Stimulated activated naive CD8-positive, alpha-beta T cell treated with anti-CD3 and anti-CD28 coated beads, Interleukin-15, Interleukin-2, amounts not matched to agents 100 ng/mL and 50 ng/mL, for 24 hours (primary cell): Measurements from ENCODE around the gene AREL1.

ENCODE experiments used
- H3K27ac Mint-ChIP-seq: one replicate; pipeline ENCODE4 v1.8.0; 2021; ENCODE audit warnings: mild to moderate bottlenecking, mixed read lengths
- H3K27me3 Mint-ChIP-seq: one replicate; pipeline ENCODE4 v1.8.0; 2021; ENCODE audit warnings: mixed read lengths
- H3K36me3 Mint-ChIP-seq: one replicate; pipeline ENCODE4 v1.8.0; 2021; ENCODE audit warnings: low read depth, mixed read lengths
- H3K4me1 Mint-ChIP-seq: one replicate; pipeline ENCODE4 v1.8.0; 2021; ENCODE audit warnings: low read depth, mixed read lengths
- H3K4me3 Mint-ChIP-seq: one replicate; pipeline ENCODE4 v1.8.0; 2021; ENCODE audit warnings: mild to moderate bottlenecking, mixed read lengths
- H3K9me3 Mint-ChIP-seq: one replicate; pipeline ENCODE4 v1.8.0; 2021; ENCODE audit warnings: mixed read lengths

The AREL1 gene

GRCh38 chr14:74656964-74657363 lies 55.9 kb downstream of the AREL1 start:
- Mint-ChIP-seq H3K27ac (no peak overlapping the region), H3K4me3 (no peak overlapping the region), H3K4me1 (peaks cover 3% of the 10 kb centered on the region), H3K9me3 (no peaks in the 10 kb centered on the region), H3K27me3 (no peaks in the 10 kb centered on the region), H3K36me3 (peaks cover 31% of the 10 kb centered on the region)

- peaks cover 23% of the 10 kb centered on the region for H3K36me3 Mint-ChIP-seq
- peaks cover 9% of the 10 kb centered on the region for H3K4me1 Mint-ChIP-seq
- H3K27ac Mint-ChIP-seq = no peak overlapping the region
- H3K27me3 Mint-ChIP-seq = no peaks in the 10 kb centered on the region
- no peak overlapping the region for H3K4me3 Mint-ChIP-seq
- H3K9me3 Mint-ChIP-seq = no peaks in the 10 kb centered on the region
Observed at GRCh38 chr14:74655599-74656395, 57.1 kb downstream of the AREL1 start.

- H3K27me3 Mint-ChIP-seq = no peaks in the 10 kb centered on the region
- no peak overlapping the region for H3K4me3 Mint-ChIP-seq
- H3K36me3 Mint-ChIP-seq = peaks cover 19% of the 10 kb centered on the region
- H3K27ac Mint-ChIP-seq = no peak overlapping the region
- H3K9me3 Mint-ChIP-seq = no peaks in the 10 kb centered on the region
- H3K4me1 Mint-ChIP-seq = peaks cover 9% of the 10 kb centered on the region
Observed at GRCh38 chr14:74654931-74655330, 57.9 kb downstream of the AREL1 start.

- Mint-ChIP-seq H3K4me3 (no peak overlapping the region), H3K27me3 (no peaks in the 10 kb centered on the region), H3K9me3 (no peaks in the 10 kb centered on the region), H3K36me3 (peaks cover 12% of the 10 kb centered on the region), H3K27ac (no peak overlapping the region), H3K4me1 (peaks cover 9% of the 10 kb centered on the region)
Observed at GRCh38 chr14:74653386-74654138, 59.3 kb downstream of the AREL1 start.

GRCh38 chr14:74652541-74652940 lies 60.3 kb downstream of the AREL1 start:
- peaks cover 9% of the 10 kb centered on the region for H3K4me1 Mint-ChIP-seq
- H3K4me3 Mint-ChIP-seq = no peak overlapping the region
- no peaks in the 10 kb centered on the region for H3K27me3 Mint-ChIP-seq
- H3K9me3 Mint-ChIP-seq = no peaks in the 10 kb centered on the region
- H3K27ac Mint-ChIP-seq = no peak overlapping the region
- peaks cover 12% of the 10 kb centered on the region for H3K36me3 Mint-ChIP-seq

GRCh38 chr14:74650927-74651686 lies 61.8 kb downstream of the AREL1 start:
- no peak overlapping the region for H3K27ac Mint-ChIP-seq

GRCh38 chr14:74649673-74650072 lies 63.2 kb downstream of the AREL1 start:
- H3K27ac Mint-ChIP-seq = no peak overlapping the region
- H3K4me3 Mint-ChIP-seq = no peak overlapping the region
- H3K4me1 Mint-ChIP-seq = peaks cover 6% of the 10 kb centered on the region
- H3K27me3 Mint-ChIP-seq = no peaks in the 10 kb centered on the region
- no peaks in the 10 kb centered on the region for H3K9me3 Mint-ChIP-seq
- H3K36me3 Mint-ChIP-seq = no peaks in the 10 kb centered on the region

More at GRCh38 chr14:74650927-74651686, 61.8 kb downstream of the AREL1 start:
- peaks cover 9% of the 10 kb centered on the region for H3K4me1 Mint-ChIP-seq
- H3K4me3 Mint-ChIP-seq = no peak overlapping the region
- H3K27me3 Mint-ChIP-seq = no peaks in the 10 kb centered on the region
- H3K36me3 Mint-ChIP-seq = peaks cover 6% of the 10 kb centered on the region
- no peaks in the 10 kb centered on the region for H3K9me3 Mint-ChIP-seq

GRCh38 chr14:74649167-74649566 lies 63.7 kb downstream of the AREL1 start:
- Mint-ChIP-seq H3K36me3 (no peaks in the 10 kb centered on the region), H3K9me3 (no peaks in the 10 kb centered on the region), H3K27ac (no peak overlapping the region), H3K4me3 (no peak overlapping the region), H3K4me1 (peaks cover 6% of the 10 kb centered on the region), H3K27me3 (no peaks in the 10 kb centered on the region)

GRCh38 chr14:74648601-74649000 lies 64.3 kb downstream of the AREL1 start:
- H3K4me3 Mint-ChIP-seq = no peak overlapping the region

GRCh38 chr14:74647678-74648461 lies 65.0 kb downstream of the AREL1 start:
- Mint-ChIP-seq H3K4me1 (peaks cover 6% of the 10 kb centered on the region), H3K4me3 (no peak overlapping the region), H3K9me3 (no peaks in the 10 kb centered on the region), H3K27ac (no peak overlapping the region), H3K36me3 (no peaks in the 10 kb centered on the region), H3K27me3 (no peaks in the 10 kb centered on the region)

More at GRCh38 chr14:74648601-74649000, 64.3 kb downstream of the AREL1 start:
- peaks cover 6% of the 10 kb centered on the region for H3K4me1 Mint-ChIP-seq
- no peak overlapping the region for H3K27ac Mint-ChIP-seq
- no peaks in the 10 kb centered on the region for H3K36me3 Mint-ChIP-seq
- no peaks in the 10 kb centered on the region for H3K27me3 Mint-ChIP-seq
- no peaks in the 10 kb centered on the region for H3K9me3 Mint-ChIP-seq

GRCh38 chr14:74647061-74647677 lies 65.7 kb downstream of the AREL1 start:
- Mint-ChIP-seq H3K27ac (no peak overlapping the region), H3K4me1 (peaks cover 6% of the 10 kb centered on the region), H3K36me3 (no peaks in the 10 kb centered on the region), H3K27me3 (no peaks in the 10 kb centered on the region), H3K9me3 (no peaks in the 10 kb centered on the region), H3K4me3 (no peak overlapping the region)

- H3K36me3 Mint-ChIP-seq = no peaks in the 10 kb centered on the region
- no peaks in the 10 kb centered on the region for H3K4me1 Mint-ChIP-seq
- H3K4me3 Mint-ChIP-seq = no peak overlapping the region
- no peak overlapping the region for H3K27ac Mint-ChIP-seq
- no peaks in the 10 kb centered on the region for H3K27me3 Mint-ChIP-seq
- H3K9me3 Mint-ChIP-seq = no peaks in the 10 kb centered on the region
Observed at GRCh38 chr14:74645756-74646470, 67.0 kb downstream of the AREL1 start.

- Mint-ChIP-seq H3K36me3 (no peaks in the 10 kb centered on the region), H3K9me3 (no peaks in the 10 kb centered on the region), H3K27ac (no peak overlapping the region), H3K27me3 (no peaks in the 10 kb centered on the region), H3K4me3 (no peak overlapping the region), H3K4me1 (no peaks in the 10 kb centered on the region)
Observed at GRCh38 chr14:74645244-74645643, 67.6 kb downstream of the AREL1 start.
